MM.1S (cell line): Measurements from ENCODE around the gene TGFA.

Source experiments
- CTCF ChIP-seq: fragments of 300-600 bp; sonication (generic); IDR thresholded peaks from 2 replicates; pipeline ENCODE4 v1.5.1; 2016; ENCODE audit warnings: antibody characterized with exemption, low read length, mixed read lengths
- EZH2 ChIP-seq: fragments of 300-600 bp; sonication (generic); optimal IDR thresholded peaks from 2 replicates; pipeline ENCODE3; 2017; ENCODE audit warnings: low read depth, mild to moderate bottlenecking, antibody characterized with exemption, low read length, mixed read lengths
- EZH2phosphoT487 ChIP-seq: fragments of 300-600 bp; sonication (generic); IDR thresholded peaks from 2 replicates; pipeline ENCODE4 v1.6.1; 2018; ENCODE audit warnings: antibody characterized with exemption, low read length

- TF ChIP-seq CTCF, result no peak
- TF ChIP-seq EZH2phosphoT487, result no peak
- no peak for TF ChIP-seq EZH2
These were observed 43.1 kb upstream of the TGFA start for GRCh38 chr2:70596739-70597138.
